Activated T-cell treated with anti-CD3 and anti-CD28 coated beads, Interleukin-2, amount 50 U/mL, for 24 hours (primary cell): Measurements from ENCODE around the gene TMEM134.
"Not testable (repeated sequence)": the region's sequence is repeated elsewhere in the genome, so short reads cannot be mapped to it uniquely, and the experiment has no call there.

ENCODE experiments used
- DNase-seq: peaks from one replicate; pipeline ENCODE4 v3.0.0-alpha.2; 2020
- H3K27ac Mint-ChIP-seq: 2 replicates; pipeline ENCODE4 v1.8.0; 2020; ENCODE audit warnings: mild to moderate bottlenecking, mixed read lengths
- H3K27me3 Mint-ChIP-seq: 2 replicates; pipeline ENCODE4 v1.8.0; 2020; ENCODE audit warnings: mixed read lengths
- H3K36me3 Mint-ChIP-seq: 2 replicates; pipeline ENCODE4 v1.8.0; 2020; ENCODE audit warnings: low read depth, mixed read lengths
- H3K4me1 Mint-ChIP-seq: 2 replicates; pipeline ENCODE4 v1.8.0; 2020; ENCODE audit warnings: low read depth, mixed read lengths
- H3K4me3 Mint-ChIP-seq: 2 replicates; pipeline ENCODE4 v1.8.0; 2020; ENCODE audit warnings: mild to moderate bottlenecking, moderate library complexity, mixed read lengths
- H3K9me3 Mint-ChIP-seq: 2 replicates; pipeline ENCODE4 v1.8.0; 2020; ENCODE audit warnings: mixed read lengths

Gene TMEM134

DNA sequence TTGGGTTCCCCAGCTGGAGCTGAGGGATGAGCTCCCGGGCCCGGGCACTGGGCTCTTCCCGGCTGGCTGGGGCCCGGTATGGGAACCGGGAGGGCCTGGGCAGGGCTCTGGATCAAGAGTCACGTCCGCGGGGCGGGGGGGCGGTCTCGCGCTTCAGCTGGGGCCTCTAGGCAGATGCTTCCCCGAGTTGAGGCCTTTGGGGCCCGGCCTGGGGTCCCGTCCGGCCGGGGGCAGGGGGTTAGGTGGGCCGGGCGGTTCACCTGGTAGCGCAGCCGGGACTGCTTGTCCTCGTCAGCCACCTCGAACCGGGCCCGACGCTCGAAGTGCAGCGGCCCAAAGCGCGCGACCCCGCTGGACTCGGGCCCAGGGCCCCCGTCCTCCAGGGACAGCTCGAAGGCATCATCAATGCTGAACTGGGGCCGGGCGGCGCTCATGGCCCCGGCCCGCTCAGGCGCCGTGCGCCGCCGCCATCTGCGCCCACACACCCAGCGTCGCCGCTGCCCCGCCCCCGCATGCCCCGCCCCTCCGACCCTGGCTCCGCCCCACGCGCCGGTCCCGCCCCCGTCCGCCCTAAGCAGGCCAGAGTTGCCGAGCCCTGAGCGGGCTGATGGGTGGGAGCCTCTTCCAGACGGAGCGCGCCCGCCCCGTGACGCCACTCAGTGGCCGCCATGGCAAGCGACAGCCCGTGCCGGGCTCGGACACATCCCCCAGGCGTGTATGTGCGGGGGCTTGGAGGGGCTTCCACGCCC is at the start of gene TMEM134:
Gene TMEM134, minus strand, starts transcription at position 493 of the 749 bp plus-strand sequence. Its CDS starts 59 bp downstream, at position 434.
- Mint-ChIP-seq H3K27me3 (no peaks in the 10 kb centered on the region), H3K4me3 (peak within 1 kb of the TSS; percentile 91), H3K9me3 (no peaks in the 10 kb centered on the region), H3K36me3 (peaks cover 20% of the 10 kb centered on the region), H3K27ac (peak within 1 kb of the TSS; percentile 94), H3K4me1 (peaks cover 40% of the 10 kb centered on the region)
- DNase-seq, result peak; percentile 95

GRCh38 chr11:67517784-67518552 is 48.9 kb upstream of the TMEM134 start:
- Mint-ChIP-seq H3K9me3 (no peaks in the 10 kb centered on the region), H3K36me3 (no peaks in the 10 kb centered on the region), H3K27me3 (peaks cover 5% of the 10 kb centered on the region), H3K4me1 (no peaks in the 10 kb centered on the region), H3K27ac (no peak overlapping the region), H3K4me3 (no peak overlapping the region)
- DNase-seq, result no peak

DNA sequence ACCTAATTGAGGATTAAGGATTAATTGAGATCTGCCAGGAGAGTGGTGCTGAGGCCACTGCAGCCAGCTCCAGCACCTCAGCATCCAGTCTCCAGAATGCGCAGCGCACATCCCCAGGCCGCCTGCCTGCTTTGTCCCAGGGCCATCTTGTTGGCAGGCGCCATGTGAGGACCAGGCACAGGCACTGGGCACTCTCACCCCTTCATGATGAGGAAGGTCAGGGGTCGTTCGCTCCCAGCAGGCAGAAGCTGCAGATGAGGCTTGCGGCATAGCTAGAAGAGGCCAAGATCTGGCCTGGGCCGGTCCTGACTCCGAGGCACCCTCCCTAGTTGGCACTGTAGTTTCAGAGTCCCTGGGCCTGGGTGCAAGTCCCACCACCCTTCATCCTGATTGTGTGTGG is 47.8 kb upstream of the TMEM134 start:
- Mint-ChIP-seq H3K9me3 (no peaks in the 10 kb centered on the region), H3K4me1 (no peaks in the 10 kb centered on the region), H3K27me3 (peaks cover 5% of the 10 kb centered on the region), H3K27ac (no peak overlapping the region), H3K36me3 (no peaks in the 10 kb centered on the region), H3K4me3 (no peak overlapping the region)
- no peak for DNase-seq

DNA sequence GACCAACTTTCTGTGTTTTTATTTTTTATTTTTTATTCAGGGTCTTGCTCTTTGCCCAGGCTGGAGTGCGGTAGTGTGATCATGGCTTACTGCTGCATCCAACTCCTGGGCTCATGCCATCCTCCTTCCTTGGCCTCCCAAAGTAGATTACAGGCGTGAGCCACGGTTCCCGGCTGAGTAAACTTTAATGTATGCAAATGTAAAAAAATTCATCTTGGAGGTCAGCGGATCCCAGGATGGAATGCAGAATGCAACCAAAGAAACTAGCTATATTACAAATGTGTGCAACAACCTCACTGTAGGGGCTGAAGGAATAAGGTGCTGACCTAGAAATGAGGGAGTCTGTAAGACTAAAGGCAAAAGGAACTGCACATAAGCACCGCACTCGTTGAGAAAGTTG is 45.1 kb upstream of the TMEM134 start:
- H3K27ac Mint-ChIP-seq, result no peak overlapping the region
- H3K4me1 Mint-ChIP-seq, result peaks cover 2% of the 10 kb centered on the region
- H3K9me3 Mint-ChIP-seq, result no peaks in the 10 kb centered on the region
- no peaks in the 10 kb centered on the region for H3K36me3 Mint-ChIP-seq
- no peak overlapping the region for H3K4me3 Mint-ChIP-seq
- H3K27me3 Mint-ChIP-seq, result peaks cover 5% of the 10 kb centered on the region
- DNase-seq, result no peak

- H3K27me3 Mint-ChIP-seq, H3K27ac Mint-ChIP-seq, H3K9me3 Mint-ChIP-seq, DNase-seq, H3K4me3 Mint-ChIP-seq: not testable (repeated sequence)
- peaks cover 12% of the 10 kb centered on the region for H3K36me3 Mint-ChIP-seq
- peaks cover 18% of the 10 kb centered on the region for H3K4me1 Mint-ChIP-seq
Observed at GRCh38 chr11:67511558-67511957, 42.5 kb upstream of the TMEM134 start.

- Mint-ChIP-seq H3K4me1 (peaks cover 28% of the 10 kb centered on the region), H3K27ac (peak overlapping the region; percentile 97), H3K36me3 (peaks cover 19% of the 10 kb centered on the region), H3K4me3 (peak overlapping the region; percentile 10), H3K27me3 (peaks cover 5% of the 10 kb centered on the region), H3K9me3 (no peaks in the 10 kb centered on the region)
- DNase-seq, result no peak
Observed at GRCh38 chr11:67510023-67510345, 40.9 kb upstream of the TMEM134 start.

GRCh38 chr11:67508486-67509121 is 39.6 kb upstream of the TMEM134 start:
- no peaks in the 10 kb centered on the region for H3K9me3 Mint-ChIP-seq
- peaks cover 24% of the 10 kb centered on the region for H3K36me3 Mint-ChIP-seq
- no peaks in the 10 kb centered on the region for H3K27me3 Mint-ChIP-seq
- peak overlapping the region; percentile 97 for H3K27ac Mint-ChIP-seq
- H3K4me1 Mint-ChIP-seq, result peaks cover 30% of the 10 kb centered on the region
- peak; percentile 99 for DNase-seq
- peak overlapping the region; percentile 91 for H3K4me3 Mint-ChIP-seq

DNA sequence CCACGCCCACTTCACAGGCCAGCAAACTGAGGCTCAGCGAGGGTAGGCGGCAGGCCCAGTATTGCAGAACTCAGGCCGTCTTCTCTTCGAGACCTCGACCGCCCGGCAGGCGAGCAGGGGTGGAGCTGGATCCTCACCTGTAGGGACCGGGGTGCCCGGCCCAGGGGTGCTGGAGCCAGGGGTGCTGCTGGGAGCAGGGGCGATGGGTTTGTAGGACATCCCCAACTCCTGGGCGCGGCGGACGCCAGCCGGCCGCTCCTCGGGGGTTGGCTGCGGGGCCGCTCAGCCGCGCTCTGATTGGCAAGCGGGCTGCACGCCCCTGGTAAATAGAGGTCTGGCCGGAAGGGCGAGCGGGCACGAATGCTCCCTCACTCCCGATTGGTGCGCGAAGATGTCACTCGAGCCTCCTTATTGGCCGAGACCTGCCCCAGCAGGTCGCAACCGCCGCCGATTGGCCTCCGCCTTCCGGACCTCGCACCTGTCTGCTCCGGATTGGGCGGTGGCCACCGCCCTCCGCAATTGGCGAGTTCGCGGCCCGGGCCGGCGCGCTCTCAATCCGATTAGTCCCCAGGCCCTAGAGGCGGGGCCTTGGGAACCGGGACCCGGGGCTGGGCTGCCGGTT is 38.9 kb upstream of the TMEM134 start, which contains the start of gene CDK2AP2:
Gene CDK2AP2, minus strand, starts transcription at position 299 of the 622 bp plus-strand sequence. Its CDS starts 80 bp downstream, at position 219.
- peaks cover 35% of the 10 kb centered on the region for H3K4me1 Mint-ChIP-seq
- H3K9me3 Mint-ChIP-seq, result no peaks in the 10 kb centered on the region
- peaks cover 29% of the 10 kb centered on the region for H3K36me3 Mint-ChIP-seq
- H3K27ac Mint-ChIP-seq, result peak within 1 kb of the TSS; percentile 97
- H3K27me3 Mint-ChIP-seq, result no peaks in the 10 kb centered on the region
- H3K4me3 Mint-ChIP-seq, result peak within 1 kb of the TSS; percentile 91
- peak; percentile 98 for DNase-seq

GRCh38 chr11:67507242-67507863 is 38.3 kb upstream of the TMEM134 start:
- peak overlapping the region; percentile 91 for H3K4me3 Mint-ChIP-seq
- no peak for DNase-seq

DNA sequence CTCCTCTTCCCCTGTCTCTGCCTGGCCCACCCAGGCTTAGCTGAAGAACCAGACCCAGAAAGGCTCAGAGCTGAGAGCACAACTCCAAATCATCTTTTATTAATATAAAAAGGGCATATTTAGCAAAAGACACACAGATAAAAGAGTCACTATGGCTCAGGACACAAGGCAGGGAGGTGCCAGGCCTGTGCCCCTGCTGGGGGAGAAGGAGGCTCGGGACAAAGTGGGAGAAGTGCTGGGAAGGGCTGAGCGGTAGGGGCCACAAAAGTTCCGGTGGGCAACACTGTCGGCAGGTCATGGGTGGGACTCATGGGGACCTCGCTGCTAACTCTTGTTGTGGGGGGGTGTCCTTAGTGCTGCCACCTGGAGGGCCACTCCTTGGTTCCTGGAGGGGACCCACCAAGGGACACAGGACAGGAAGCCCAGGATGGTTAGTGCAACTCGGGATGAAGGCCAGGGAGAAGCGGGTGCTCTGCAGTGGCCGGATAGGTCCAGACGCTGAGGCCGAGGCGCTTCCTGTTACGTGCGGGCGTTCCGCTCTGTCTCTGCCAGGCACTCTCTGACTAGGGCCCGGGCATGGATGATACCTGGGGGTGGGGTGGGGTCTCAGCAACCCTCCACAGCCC is 37.5 kb upstream of the TMEM134 start:
- peak overlapping the region; percentile 91 for H3K4me3 Mint-ChIP-seq
- peak overlapping the region; percentile 97 for H3K27ac Mint-ChIP-seq
- H3K27me3 Mint-ChIP-seq, result no peaks in the 10 kb centered on the region
- H3K36me3 Mint-ChIP-seq, result peaks cover 43% of the 10 kb centered on the region
- no peak for DNase-seq
- no peaks in the 10 kb centered on the region for H3K9me3 Mint-ChIP-seq
- H3K4me1 Mint-ChIP-seq, result peaks cover 46% of the 10 kb centered on the region

More at GRCh38 chr11:67507242-67507863, 38.3 kb upstream of the TMEM134 start:
- Mint-ChIP-seq H3K27ac (peak overlapping the region; percentile 97), H3K9me3 (no peaks in the 10 kb centered on the region), H3K4me1 (peaks cover 40% of the 10 kb centered on the region), H3K27me3 (no peaks in the 10 kb centered on the region), H3K36me3 (peaks cover 35% of the 10 kb centered on the region)

- peaks cover 54% of the 10 kb centered on the region for H3K4me1 Mint-ChIP-seq
- DNase-seq, result peak; percentile 92
- peaks cover 51% of the 10 kb centered on the region for H3K36me3 Mint-ChIP-seq
- peak overlapping the region; percentile 97 for H3K27ac Mint-ChIP-seq
- no peaks in the 10 kb centered on the region for H3K27me3 Mint-ChIP-seq
- peak overlapping the region; percentile 91 for H3K4me3 Mint-ChIP-seq
- H3K9me3 Mint-ChIP-seq, result no peaks in the 10 kb centered on the region
Observed at GRCh38 chr11:67505605-67506396, 36.8 kb upstream of the TMEM134 start.

DNA sequence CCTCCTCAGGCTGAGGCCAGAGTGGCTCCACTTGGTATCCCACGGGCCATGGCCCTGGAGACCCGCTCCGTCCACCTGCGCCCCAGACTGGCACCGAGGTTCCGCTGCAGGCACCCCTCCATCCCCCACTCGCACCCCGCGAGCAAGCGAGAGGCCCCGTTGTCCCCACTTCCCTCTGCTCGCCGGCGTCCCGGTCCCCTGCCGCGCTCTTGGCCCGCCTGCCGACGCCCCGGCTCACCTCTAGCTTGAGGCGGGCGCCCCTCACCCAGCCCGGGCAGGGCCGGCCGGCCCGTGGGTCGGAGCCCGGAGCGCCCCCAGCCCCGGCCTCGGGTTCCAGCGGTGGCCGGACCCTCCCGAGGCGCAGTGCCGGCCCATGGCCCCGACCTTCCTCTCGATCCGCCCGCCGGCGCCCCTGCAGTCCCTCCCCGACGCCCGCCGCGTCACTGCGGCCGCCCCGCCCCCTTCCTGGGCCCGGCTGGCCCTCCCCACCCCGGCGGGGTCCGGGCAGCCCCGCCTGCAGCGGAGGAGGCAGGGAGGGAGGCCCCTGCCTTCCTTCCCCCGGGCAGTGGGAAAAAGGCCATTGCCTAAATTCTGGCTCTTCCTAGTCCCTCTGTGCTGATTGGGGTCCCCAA is 36.0 kb upstream of the TMEM134 start, which contains the start of gene PITPNM1:
Gene PITPNM1, minus strand, starts transcription at position 414 of the 632 bp plus-strand sequence. CDS start 1,183 bp downstream, outside the sequence.
- Mint-ChIP-seq H3K27me3 (no peaks in the 10 kb centered on the region), H3K4me1 (peaks cover 58% of the 10 kb centered on the region), H3K9me3 (no peaks in the 10 kb centered on the region), H3K36me3 (peaks cover 58% of the 10 kb centered on the region), H3K27ac (peak within 1 kb of the TSS; percentile 97), H3K4me3 (peak within 1 kb of the TSS; percentile 91)
- peak; percentile 88 for DNase-seq
